Activated CD8-positive, alpha-beta memory T cell treated with anti-CD3 and anti-CD28 coated beads, Interleukin-2, amount 50 U/mL, for 1 hour (primary cell): ENCODE measurements around the gene ZBTB7A.
A peak's percentile ranks its signal among the peaks of the same experiment; 100 is the strongest.
"Not testable (repeated sequence)": the region's sequence is repeated elsewhere in the genome, so short reads cannot be mapped to it uniquely, and the experiment has no call there.

Source experiments
- DNase-seq: peaks from one replicate; pipeline ENCODE4 v3.0.0-alpha.2; 2020; ENCODE audit errors: extremely low read depth

The ZBTB7A gene

DNA sequence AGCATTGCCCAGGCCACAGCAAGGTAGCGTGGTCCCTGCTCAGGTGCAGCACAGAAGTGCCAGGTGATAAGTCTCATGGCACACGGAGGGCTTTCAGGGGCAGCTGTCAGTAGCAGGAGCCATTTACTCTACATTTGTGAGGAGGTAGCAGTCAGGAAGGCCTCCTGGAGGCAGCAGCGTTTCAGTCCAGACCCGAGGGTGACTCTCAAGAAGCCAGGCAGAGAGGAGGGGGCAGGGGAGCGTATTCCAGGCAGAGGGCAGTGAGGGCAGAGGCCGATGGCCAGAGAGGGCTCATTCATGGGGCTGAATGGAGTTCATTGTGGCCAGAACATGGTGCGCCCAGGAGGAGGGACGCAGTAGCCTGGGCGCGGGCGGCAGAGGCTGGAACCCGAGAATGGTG, 50.2 kb downstream of the ZBTB7A start:
- no peak for DNase-seq

DNA sequence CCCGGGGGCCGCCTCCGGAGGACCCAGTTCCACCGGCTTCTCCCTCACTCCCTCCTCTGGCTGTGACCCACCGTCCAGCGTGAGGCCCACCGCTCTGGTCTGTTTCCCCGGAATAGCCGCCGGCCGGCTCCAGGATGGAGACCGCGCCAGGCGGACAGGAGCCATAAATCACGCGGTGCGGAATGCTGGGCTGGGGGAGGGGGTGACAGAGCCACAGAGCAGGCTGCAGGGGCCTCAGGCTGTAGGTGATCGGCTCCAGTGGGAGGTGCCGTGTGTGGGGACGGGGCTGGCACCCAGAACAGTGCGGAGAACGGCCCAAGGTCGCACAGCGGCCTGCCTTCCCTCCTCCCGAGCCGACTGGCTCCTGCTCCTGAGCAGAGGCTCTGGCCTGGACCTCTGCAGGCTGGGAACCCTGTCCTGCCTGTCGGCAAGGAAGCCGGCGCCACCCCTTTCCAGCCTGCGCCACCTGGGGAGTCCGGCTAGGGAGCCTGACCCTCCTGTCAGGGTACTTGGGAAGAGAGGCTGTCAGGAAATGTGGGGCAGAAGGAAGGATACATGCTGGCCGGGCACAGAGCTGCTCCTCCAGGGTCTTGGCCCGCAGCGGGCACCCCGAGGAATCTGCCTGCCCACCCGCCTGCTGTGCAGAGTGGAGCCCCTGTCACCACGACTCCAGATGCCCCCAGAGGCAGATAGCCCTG, 50.8 kb downstream of the ZBTB7A start:
- no peak for DNase-seq

GRCh38 chr19:4014541-4015491, 51.9 kb downstream of the ZBTB7A start:
- DNase-seq: no peak

DNA sequence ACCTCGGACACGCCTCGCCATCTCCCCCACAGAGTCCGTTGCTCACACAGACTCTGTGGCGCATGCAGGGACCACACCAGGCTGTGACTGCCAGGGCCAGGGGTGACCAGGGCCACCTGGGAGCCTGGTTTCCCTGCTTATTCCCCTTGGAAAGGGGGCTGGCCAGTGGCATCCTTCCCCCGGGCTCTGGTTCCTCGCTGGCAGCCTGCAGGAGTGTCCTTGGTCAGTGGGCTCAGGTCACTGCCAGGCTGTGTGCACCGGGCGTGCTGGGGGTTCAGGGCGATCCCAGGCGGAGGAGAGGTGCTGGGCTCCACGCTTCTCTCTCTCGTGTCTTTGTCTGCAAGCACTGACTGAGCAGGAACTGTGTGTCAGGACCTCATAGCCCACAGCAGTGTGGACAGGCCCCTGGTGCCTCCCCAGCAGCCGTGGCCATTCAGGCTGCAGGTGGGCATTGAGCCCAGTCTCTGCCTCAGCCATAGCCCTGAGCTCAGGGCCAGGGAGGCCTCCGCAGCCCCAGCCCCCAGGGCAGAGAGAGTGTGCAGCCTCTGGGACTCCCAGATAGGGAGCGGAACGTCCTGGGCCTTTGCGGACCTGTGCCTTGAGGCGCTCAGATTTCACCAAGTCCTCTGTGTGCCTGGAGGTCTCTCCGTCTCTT, 52.7 kb downstream of the ZBTB7A start:
- DNase-seq: no peak

GRCh38 chr19:4012975-4013634, 53.6 kb downstream of the ZBTB7A start:
- DNase-seq: no peak

GRCh38 chr19:4012092-4012974, 54.4 kb downstream of the ZBTB7A start:
- DNase-seq: no peak

DNA sequence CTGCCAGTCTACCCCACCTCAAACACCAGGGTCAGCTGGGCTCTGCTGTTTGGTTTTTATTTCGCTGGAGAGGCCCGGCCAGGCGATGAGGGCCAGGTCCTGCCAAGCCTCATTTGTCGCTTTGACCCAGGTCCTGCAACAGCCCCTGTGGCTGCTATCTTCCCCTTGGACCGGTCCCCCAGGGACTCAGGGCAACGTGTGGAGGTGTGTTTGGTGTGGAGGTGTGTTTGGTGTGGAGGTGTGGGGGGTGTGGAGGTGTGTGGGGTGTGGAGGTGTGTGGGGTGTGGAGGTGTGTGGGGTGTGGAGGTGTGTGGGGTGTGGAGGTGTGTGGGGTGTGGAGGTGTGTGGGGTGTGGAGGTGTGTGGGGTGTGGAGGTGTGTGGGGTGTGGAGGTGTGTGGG, 55.3 kb downstream of the ZBTB7A start:
- not testable (repeated sequence) for DNase-seq

DNA sequence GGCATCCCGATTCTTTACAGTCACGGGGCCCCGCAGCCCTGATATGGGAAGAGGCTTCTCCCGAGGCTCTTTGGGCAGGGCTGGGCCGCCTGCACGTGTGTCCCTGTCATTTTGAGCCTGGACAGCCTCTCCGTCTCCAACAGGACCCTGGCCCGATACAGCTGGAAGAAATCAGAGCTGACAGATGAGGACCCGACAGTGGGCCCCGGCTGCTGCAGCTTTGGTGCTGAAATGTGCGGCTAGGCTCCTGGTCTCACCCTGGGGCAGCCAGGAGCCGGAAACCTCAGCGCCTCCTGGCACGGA, 55.9 kb downstream of the ZBTB7A start:
- DNase-seq: no peak

- no peak for DNase-seq
Measured at GRCh38 chr19:4009990-4010807, 56.5 kb downstream of the ZBTB7A start.

DNA sequence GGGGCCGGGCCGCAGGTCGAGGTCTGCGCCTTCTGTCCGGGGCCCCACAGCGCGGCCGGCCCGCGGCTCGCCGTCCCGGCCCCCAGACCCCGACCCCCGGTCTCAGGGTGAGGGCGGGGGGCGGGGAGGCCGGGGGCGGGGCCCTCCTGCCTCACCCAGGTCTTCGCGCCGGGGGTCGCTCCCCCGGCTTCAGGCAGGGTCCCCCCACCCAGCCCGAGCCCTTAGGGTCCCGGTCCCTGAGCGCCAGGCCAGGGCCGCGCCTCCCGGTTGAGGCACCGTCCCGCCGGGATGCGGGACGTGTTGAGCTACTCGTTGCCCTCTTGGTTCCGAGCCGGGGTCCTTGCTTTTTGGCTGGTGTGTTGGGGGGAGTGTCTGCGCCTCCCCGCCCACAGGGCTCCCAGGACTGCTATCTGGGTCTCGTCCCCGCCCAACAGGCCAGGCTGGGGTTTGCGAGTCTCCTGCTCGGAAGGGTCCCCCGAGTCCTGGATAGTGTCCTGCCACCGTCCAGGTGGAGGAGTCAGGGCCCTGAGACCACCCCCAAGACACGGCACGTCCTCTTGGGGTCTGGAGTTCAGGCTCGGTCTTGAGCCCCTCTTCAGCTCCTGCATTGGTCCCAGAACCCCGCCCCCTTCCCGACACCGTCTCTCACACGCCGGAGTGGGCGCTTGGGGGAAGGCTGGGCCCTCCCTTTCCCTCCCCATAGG, 58.7 kb downstream of the ZBTB7A start:
- DNase-seq: no peak

- DNase-seq: peak; percentile 89
Measured at GRCh38 chr19:4007021-4007835, 59.5 kb downstream of the ZBTB7A start, which contains the start of gene PIAS4. TSS of gene PIAS4 (plus strand) at chr19:4007736. CDS start at chr19:4007761, 25 bp downstream.

- not testable (repeated sequence) for DNase-seq
Measured at GRCh38 chr19:4005436-4005835, 61.3 kb downstream of the ZBTB7A start.

- DNase-seq: not testable (repeated sequence)
Measured at GRCh38 chr19:4000798-4001197, 65.9 kb downstream of the ZBTB7A start.

GRCh38 chr19:3998667-3999412, 67.9 kb downstream of the ZBTB7A start:
- DNase-seq: not testable (repeated sequence)

- no peak for DNase-seq
Measured at GRCh38 chr19:3995607-3996006, 71.1 kb downstream of the ZBTB7A start.
